Calu3 (cell line): ENCODE results near the gene PCCB. TPM values are rescaled to one million over a fixed set of nuclear protein-coding genes. Genes with fewer than 3 reads are reported as not detected.
"Not testable (repeated sequence)": the region's sequence is repeated elsewhere in the genome, so short reads cannot be mapped to it uniquely, and the experiment has no call there.

Experiments used
- BruUV-seq: library from RNA; stranded (reverse); fragments of 400-500 nt; replicated peaks from 2 replicates; lab custom pipeline; 2021; lab: Mats Ljungman, UMichigan
- CTCF ChIA-PET: fragments of 300-600 bp; sonication (Branson Sonifier 250); formaldehyde crosslinking; loops from one replicate; lab custom pipeline; 2022; ENCODE audit warnings: antibody characterized with exemption; lab: Charles Lee
- DNase-seq: peaks from one replicate; pipeline ENCODE4 v3.0.0; 2022
- H3K27ac Mint-ChIP-seq: one replicate; pipeline ENCODE4 v1.8.0; 2022; ENCODE audit warnings: mixed read lengths; ENCODE audit not compliant: unreplicated experiment
- H3K27me3 Mint-ChIP-seq: one replicate; pipeline ENCODE4 v1.8.0; 2022; ENCODE audit warnings: mixed read lengths; ENCODE audit not compliant: unreplicated experiment
- H3K36me3 Mint-ChIP-seq: one replicate; pipeline ENCODE4 v1.8.0; 2022; ENCODE audit warnings: mild to moderate bottlenecking, moderate library complexity, mixed read lengths; ENCODE audit not compliant: insufficient read depth, unreplicated experiment
- H3K4me1 Mint-ChIP-seq: one replicate; pipeline ENCODE4 v1.8.0; 2022; ENCODE audit warnings: mild to moderate bottlenecking, low read depth, mixed read lengths; ENCODE audit not compliant: unreplicated experiment
- H3K4me3 Mint-ChIP-seq: one replicate; pipeline ENCODE4 v1.8.0; 2022; ENCODE audit warnings: mild to moderate bottlenecking, low read depth, moderate library complexity, mixed read lengths; ENCODE audit not compliant: unreplicated experiment
- H3K9me3 Mint-ChIP-seq: one replicate; pipeline ENCODE4 v1.8.0; 2022; ENCODE audit warnings: low read depth, mixed read lengths; ENCODE audit not compliant: unreplicated experiment
- intact Hi-C: fragments of 100-400 bp; cut with micrococcal nuclease; formaldehyde crosslinking; loops from one replicate; pipeline ENCODE4 v1.10.0; 2022; ENCODE audit not compliant: unreplicated experiment
- total RNA-seq: library from RNA; stranded (reverse); gene quantifications from 2 replicates; pipeline ENCODE4 v1.2.3, GENCODE V29; 2022
- TF ChIP-seq, protein P1 (sequence below): fragments of 200-600 bp; IDR thresholded peaks from one replicate; pipeline ENCODE4 v1.8.0; 2022; ENCODE audit warnings: antibody characterized with exemption; ENCODE audit not compliant: unreplicated experiment

PCCB gene
- total RNA-seq, 1 experiment from 2014 or later, result 52.3 TPM

DNA sequence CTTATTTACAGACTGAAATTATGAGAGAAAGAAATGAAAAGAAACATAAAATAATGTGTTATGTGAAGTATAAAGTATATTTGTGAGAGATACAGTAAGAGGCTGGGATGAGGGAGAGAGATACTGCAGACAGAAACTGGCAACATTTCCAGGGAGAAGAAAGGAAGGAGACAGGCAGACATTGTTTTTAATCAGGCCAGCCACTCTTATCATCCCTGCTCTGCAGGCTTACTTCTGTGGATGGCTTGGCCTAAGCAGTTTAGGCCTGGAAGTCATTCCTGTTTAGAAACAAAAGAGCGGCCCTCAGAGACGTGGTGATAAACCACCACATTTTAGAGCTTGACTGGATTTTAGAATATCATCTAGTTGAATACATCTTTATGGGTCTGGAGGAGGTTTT lies 12.4 kb downstream of the PCCB start:
- DNase-seq, result no peak
- Mint-ChIP-seq H3K27ac (no peak overlapping the region), H3K4me3 (no peak overlapping the region), H3K4me1 (peaks cover 7% of the 10 kb centered on the region), H3K27me3 (no peaks in the 10 kb centered on the region), H3K9me3 (no peaks in the 10 kb centered on the region), H3K36me3 (peaks cover 16% of the 10 kb centered on the region)
- CTCF ChIA-PET, result interaction anchor here (0.7 kb wide), 1 partner anchor 31 kb away, joined by 5 read pairs; no protein-coding TSS in a partner anchor
- TF ChIP-seq, protein P1, sequence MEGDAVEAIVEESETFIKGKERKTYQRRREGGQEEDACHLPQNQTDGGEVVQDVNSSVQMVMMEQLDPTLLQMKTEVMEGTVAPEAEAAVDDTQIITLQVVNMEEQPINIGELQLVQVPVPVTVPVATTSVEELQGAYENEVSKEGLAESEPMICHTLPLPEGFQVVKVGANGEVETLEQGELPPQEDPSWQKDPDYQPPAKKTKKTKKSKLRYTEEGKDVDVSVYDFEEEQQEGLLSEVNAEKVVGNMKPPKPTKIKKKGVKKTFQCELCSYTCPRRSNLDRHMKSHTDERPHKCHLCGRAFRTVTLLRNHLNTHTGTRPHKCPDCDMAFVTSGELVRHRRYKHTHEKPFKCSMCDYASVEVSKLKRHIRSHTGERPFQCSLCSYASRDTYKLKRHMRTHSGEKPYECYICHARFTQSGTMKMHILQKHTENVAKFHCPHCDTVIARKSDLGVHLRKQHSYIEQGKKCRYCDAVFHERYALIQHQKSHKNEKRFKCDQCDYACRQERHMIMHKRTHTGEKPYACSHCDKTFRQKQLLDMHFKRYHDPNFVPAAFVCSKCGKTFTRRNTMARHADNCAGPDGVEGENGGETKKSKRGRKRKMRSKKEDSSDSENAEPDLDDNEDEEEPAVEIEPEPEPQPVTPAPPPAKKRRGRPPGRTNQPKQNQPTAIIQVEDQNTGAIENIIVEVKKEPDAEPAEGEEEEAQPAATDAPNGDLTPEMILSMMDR, result no peak
- no TSS peak for BruUV-seq
- intact Hi-C loops, result no loop called here

DNA sequence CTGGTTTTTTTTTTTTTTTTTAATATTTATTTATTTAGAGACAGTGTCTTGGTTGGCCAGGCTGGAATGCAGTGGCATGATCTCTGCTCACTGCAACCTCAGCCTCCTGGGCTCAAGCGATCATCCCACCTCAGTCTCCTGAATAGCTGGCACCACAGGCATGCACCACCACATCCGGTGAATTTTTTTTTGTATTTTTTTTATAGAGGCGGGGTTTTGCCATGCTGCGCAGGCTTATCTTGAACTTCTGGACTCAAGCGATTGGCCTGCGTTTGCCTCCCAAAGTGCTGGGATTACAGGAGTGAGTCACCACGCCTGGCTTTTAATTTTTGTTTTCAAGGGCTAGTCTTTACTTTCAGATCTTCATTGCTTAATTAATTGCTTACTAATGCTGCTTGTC lies 13.1 kb downstream of the PCCB start:
- peaks cover 16% of the 10 kb centered on the region for H3K36me3 Mint-ChIP-seq
- TF ChIP-seq, protein P1, result no peak
- CTCF ChIA-PET, result interaction anchor here (0.7 kb wide), 1 partner anchor 30 kb away, joined by 5 read pairs; no protein-coding TSS in a partner anchor

DNA sequence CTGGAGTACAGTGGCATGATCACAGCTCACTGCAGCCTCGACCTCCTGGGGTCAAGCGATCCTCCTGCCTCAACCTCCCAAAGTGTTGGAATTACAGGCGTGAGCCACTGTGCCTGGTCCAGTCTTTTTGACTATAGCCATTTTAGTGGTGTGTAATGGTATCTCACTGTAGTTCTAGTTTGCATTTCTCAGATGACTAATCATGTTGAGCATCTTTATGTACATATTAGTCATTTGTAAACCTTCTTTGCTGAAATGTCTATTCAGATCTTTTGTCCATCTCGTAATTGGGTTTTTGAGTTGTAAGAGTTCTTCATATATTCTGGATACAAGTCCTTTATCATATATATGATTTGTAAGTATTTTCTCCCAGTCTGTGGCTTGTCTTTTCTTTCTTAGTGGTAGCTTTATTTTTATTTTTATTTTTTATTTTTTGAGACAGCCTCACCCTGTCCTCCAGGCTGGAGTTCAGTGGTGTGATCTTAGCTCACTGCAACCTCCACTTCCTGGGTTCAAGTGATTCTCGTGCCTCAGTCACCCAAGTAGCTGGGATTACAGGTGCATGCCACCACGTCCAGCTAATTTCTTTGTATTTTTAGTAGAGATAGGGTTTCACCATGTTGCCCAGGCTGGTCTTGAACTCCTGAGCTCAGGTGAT lies 16.5 kb downstream of the PCCB start:
- H3K9me3 Mint-ChIP-seq, BruUV-seq, intact Hi-C loops, H3K4me1 Mint-ChIP-seq, H3K4me3 Mint-ChIP-seq, DNase-seq, H3K27me3 Mint-ChIP-seq, H3K27ac Mint-ChIP-seq: not testable (repeated sequence)
- peaks cover 16% of the 10 kb centered on the region for H3K36me3 Mint-ChIP-seq
- CTCF ChIA-PET, result interaction anchor here (0.6 kb wide), 1 partner anchor 72 kb away, joined by 3 read pairs; no protein-coding TSS in a partner anchor

More for the DNA sequence above, 13.1 kb downstream of the PCCB start:
- H3K4me3 Mint-ChIP-seq, result no peak overlapping the region
- intact Hi-C loops, result no loop called here
- H3K9me3 Mint-ChIP-seq, result no peaks in the 10 kb centered on the region
- no peak overlapping the region for H3K27ac Mint-ChIP-seq
- no peaks in the 10 kb centered on the region for H3K27me3 Mint-ChIP-seq
- no peak for DNase-seq
- no TSS peak for BruUV-seq
- H3K4me1 Mint-ChIP-seq, result peaks cover 7% of the 10 kb centered on the region

DNA sequence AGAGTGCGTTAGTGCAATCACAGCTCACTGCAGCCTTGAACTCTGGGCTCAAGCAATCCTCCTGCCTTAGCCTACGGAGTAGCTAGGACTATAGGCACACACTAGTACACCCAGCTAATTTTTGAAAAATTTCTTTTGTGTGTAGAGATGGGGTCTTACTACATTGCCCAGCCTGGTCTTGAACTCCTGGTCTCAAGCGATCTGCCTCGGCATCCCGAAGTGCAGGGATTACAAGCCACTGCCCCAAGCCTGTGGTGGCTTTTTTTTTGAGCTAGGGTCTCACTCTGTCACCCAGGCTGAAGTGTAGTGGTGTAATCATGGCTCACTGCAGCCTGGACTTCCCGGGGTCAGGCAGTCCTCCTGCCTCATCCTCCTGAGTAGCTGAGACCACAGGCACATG lies 17.1 kb downstream of the PCCB start:
- CTCF ChIA-PET, result interaction anchor here (0.8 kb wide), 1 partner anchor 26 kb away, joined by 3 read pairs; no protein-coding TSS in a partner anchor
- no TSS peak for BruUV-seq

More for the DNA sequence above, 17.1 kb downstream of the PCCB start:
- no peak overlapping the region for H3K27ac Mint-ChIP-seq
- DNase-seq, result no peak
- TF ChIP-seq, protein P1, result no peak
- H3K4me1 Mint-ChIP-seq, result peaks cover 7% of the 10 kb centered on the region
- H3K36me3 Mint-ChIP-seq, result peaks cover 11% of the 10 kb centered on the region
- intact Hi-C loops, result no loop called here
- H3K27me3 Mint-ChIP-seq, result no peaks in the 10 kb centered on the region
- H3K4me3 Mint-ChIP-seq, result no peak overlapping the region
- no peaks in the 10 kb centered on the region for H3K9me3 Mint-ChIP-seq
